Esophagus squamous epithelium (tissue), 5 donors: Measurements from ENCODE around the gene CBLB. TPM values are rescaled to one million over a fixed set of nuclear protein-coding genes. Genes with fewer than 3 reads are reported as not detected.
A peak's percentile ranks its signal among the peaks of the same experiment; 100 is the strongest.

ENCODE experiments used
- DNase-seq: peaks from one replicate; lab custom pipeline; 2025; lab: John Stamatoyannopoulos, UW
- H3K27ac ChIP-seq, 4 donors: fragments of 200-600 bp; sonication (generic); one replicate each; pipeline ENCODE4 v1.5.1; 2016 to 2019; ENCODE audit warnings: mild to moderate bottlenecking in 1 of 4
- H3K27me3 ChIP-seq, 4 donors: fragments of 200-600 bp; sonication (generic); 1 replicate in 3 of 4; 2 replicates in 1 of 4; pipeline versions ENCODE4 v1.5.1 to v1.6.0; 2017 to 2021; ENCODE audit warnings: antibody characterized with exemption in 1 of 4
- H3K36me3 ChIP-seq, 3 donors: fragments of 200-600 bp; sonication (generic); one replicate each; pipeline ENCODE4 v1.5.1; 2016 to 2019
- H3K4me1 ChIP-seq, 3 donors: fragments of 200-600 bp; sonication (generic); one replicate each; pipeline ENCODE4 v1.5.1; 2017 to 2019
- H3K4me3 ChIP-seq, 4 donors: fragments of 200-600 bp; sonication (generic); 1 replicate in 3 of 4; 2 replicates in 1 of 4; pipeline ENCODE4 v1.5.1; 2016 to 2019; ENCODE audit warnings: mild to moderate bottlenecking in 2 of 4, moderate library complexity in 1 of 4
- H3K9me3 ChIP-seq, 3 donors: fragments of 200-600 bp; sonication (generic); one replicate each; pipeline ENCODE4 v1.5.1; 2016 to 2019
- CTCF ChIP-seq, 6 experiments: fragments of 450-650 bp in 4 of 6; fragments of 200-600 bp in 2 of 6; sonication (generic) in 2 of 6; IDR thresholded peaks; one replicate each; pipeline ENCODE4 v1.5.1; 2016 to 2019; ENCODE audit warnings: antibody characterized with exemption in 6 of 6, mild to moderate bottlenecking in 4 of 6, moderate library complexity in 4 of 6
- POLR2A ChIP-seq, 4 donors: fragments of 450-650 bp; IDR thresholded peaks; one replicate each; pipeline ENCODE4 v1.6.1; 2017; ENCODE audit warnings: antibody characterized with exemption in 4 of 4, mild to moderate bottlenecking in 4 of 4, moderate library complexity in 3 of 4
- WGBS, 2 donors: methylation state at CpG; one replicate each; pipeline ENCODE4 v1.1.5; 2018; 5-methylcytosine and 5-hydroxymethylcytosine counted together
- intact Hi-C: fragments of 100-400 bp; cut with DNase I; formaldehyde crosslinking; loops from one replicate; pipeline ENCODE4 v1.15.0; 2022
- total RNA-seq, 4 donors: library from RNA; depleted of rRNA; stranded (reverse); fragments of >200 nt; gene quantifications; one replicate each; pipeline ENCODE4 v1.1.0, GENCODE V29; 2016
- donor health status: DM: yes; HTN: yes; CAD: no.

CBLB gene
- total RNA-seq, 4 donors from 2014 or later, result 6.7 to 29.4 (median 19.6) TPM

- intact Hi-C loops, result no loop called here
- TF ChIP-seq POLR2A (IDR thresholded peaks at IDR 0.05), result no peak
- TF ChIP-seq CTCF (IDR thresholded peaks at IDR 0.05), result no peak
These were observed 62.5 kb downstream of the CBLB start for GRCh38 chr3:105806359-105806758.

GRCh38 chr3:105805404-105805803 lies 63.4 kb downstream of the CBLB start:
- Histone ChIP-seq H3K27me3 (no peaks in the 10 kb centered on the region), H3K9me3 (no peaks in the 10 kb centered on the region), H3K4me1 (peaks cover 0 to 56% (median 24%) of the 10 kb centered on the region in 3 donors), H3K36me3 (no peaks in the 10 kb centered on the region), H3K4me3 (no peak overlapping the region), H3K27ac (peak overlapping the region in 1 of 4 donors; percentile 34)
- no peak for TF ChIP-seq POLR2A (IDR thresholded peaks at IDR 0.05)
- 24 to 52% methylated on average over 7 of the region's 7 CpGs for WGBS, 2 donors
- intact Hi-C loops, result no loop called here
- DNase-seq, result no peak

More at GRCh38 chr3:105806359-105806758, 62.5 kb downstream of the CBLB start:
- H3K27me3 ChIP-seq, result no peaks in the 10 kb centered on the region
- DNase-seq, result no peak
- no peak overlapping the region for H3K4me3 ChIP-seq
- H3K36me3 ChIP-seq, result no peaks in the 10 kb centered on the region
- H3K4me1 ChIP-seq, result peaks cover 0 to 56% (median 22%) of the 10 kb centered on the region in 3 donors
- no peaks in the 10 kb centered on the region for H3K9me3 ChIP-seq
- H3K27ac ChIP-seq, result no peak overlapping the region

- H3K4me3 ChIP-seq, result no peak overlapping the region
- no peak overlapping the region for H3K27ac ChIP-seq
- DNase-seq, result no peak
- no peaks in the 10 kb centered on the region for H3K9me3 ChIP-seq
- H3K36me3 ChIP-seq, result no peaks in the 10 kb centered on the region
- no peak for TF ChIP-seq CTCF (IDR thresholded peaks at IDR 0.05)
- no peak for TF ChIP-seq POLR2A (IDR thresholded peaks at IDR 0.05)
- intact Hi-C loops, result no loop called here
- whole genome bisulfite sequencing, 2 donors, result 34 to 66% methylated on average over 5 of the region's 5 CpGs
- H3K27me3 ChIP-seq, result no peaks in the 10 kb centered on the region
- H3K4me1 ChIP-seq, result peaks cover 0 to 51% (median 27%) of the 10 kb centered on the region in 3 donors
These were observed 66.6 kb downstream of the CBLB start for GRCh38 chr3:105802118-105802706.

GRCh38 chr3:105801397-105801796 lies 67.4 kb downstream of the CBLB start:
- WGBS, 2 donors, result 31 to 44% methylated on average over 2 of the region's 2 CpGs
- no peaks in the 10 kb centered on the region for H3K36me3 ChIP-seq
- H3K4me3 ChIP-seq, result no peak overlapping the region
- no peak for DNase-seq
- H3K27ac ChIP-seq, result no peak overlapping the region
- TF ChIP-seq CTCF (IDR thresholded peaks at IDR 0.05) (no peak), POLR2A (IDR thresholded peaks at IDR 0.05) (no peak)
- H3K27me3 ChIP-seq, result no peaks in the 10 kb centered on the region
- no peaks in the 10 kb centered on the region for H3K9me3 ChIP-seq
- peaks cover 0 to 43% (median 22%) of the 10 kb centered on the region in 3 donors for H3K4me1 ChIP-seq
- intact Hi-C loops, result no loop called here

- no peak for DNase-seq
- Histone ChIP-seq H3K36me3 (no peaks in the 10 kb centered on the region), H3K27ac (no peak overlapping the region), H3K27me3 (no peaks in the 10 kb centered on the region), H3K4me1 (peaks cover 0 to 32% (median 16%) of the 10 kb centered on the region in 3 donors), H3K9me3 (no peaks in the 10 kb centered on the region), H3K4me3 (no peak overlapping the region)
- WGBS, 2 donors, result 59 to 60% methylated on average over 5 of the region's 5 CpGs
- intact Hi-C loops, result no loop called here
- TF ChIP-seq POLR2A (IDR thresholded peaks at IDR 0.05), result no peak
- TF ChIP-seq CTCF (IDR thresholded peaks at IDR 0.05), result no peak
These were observed 68.5 kb downstream of the CBLB start for GRCh38 chr3:105800320-105800719.
